Fibroblast of pulmonary artery (primary cell): ENCODE measurements around the gene SPSB2.

Experiments
- DNase-seq: peaks from one replicate; pipeline ENCODE4 v3.0.0-alpha.2; 2010; ENCODE audit warnings: low read depth
- H3K4me3 ChIP-seq: replicated peaks from 2 replicates; pipeline ENCODE4 v1.5.1; 2011; ENCODE audit warnings: low read depth, mild to moderate bottlenecking, control low read depth, low read length, moderate library complexity
- CTCF ChIP-seq: IDR thresholded peaks from 2 replicates; pipeline ENCODE4 v1.5.1; 2011; ENCODE audit warnings: mild to moderate bottlenecking, control low read depth, low read length, inconsistent platforms; ENCODE audit errors: missing control alignments

Gene SPSB2

GRCh38 chr12:6905414-6906040 is 32.4 kb upstream of the SPSB2 start:
- no peak for TF ChIP-seq CTCF
- DNase-seq, result no peak
- H3K4me3 ChIP-seq, result peak overlapping the region; percentile 81

- TF ChIP-seq CTCF, result no peak
- DNase-seq, result peak; percentile 95
- peak within 1 kb of the TSS; percentile 81 for H3K4me3 ChIP-seq
Observed at GRCh38 chr12:6904280-6905276, 31.5 kb upstream of the SPSB2 start, which contains the start of gene LRRC23. Gene LRRC23 (plus strand): TSS chr12:6904822. CDS start chr12:6905634, 812 bp downstream.

GRCh38 chr12:6903722-6904121 is 30.6 kb upstream of the SPSB2 start:
- no peak for DNase-seq
- no peak for TF ChIP-seq CTCF
- H3K4me3 ChIP-seq, result no peak overlapping the region

- TF ChIP-seq CTCF, result no peak
- no peak overlapping the region for H3K4me3 ChIP-seq
- DNase-seq, result no peak
Observed at GRCh38 chr12:6902448-6902847, 29.3 kb upstream of the SPSB2 start.

DNA sequence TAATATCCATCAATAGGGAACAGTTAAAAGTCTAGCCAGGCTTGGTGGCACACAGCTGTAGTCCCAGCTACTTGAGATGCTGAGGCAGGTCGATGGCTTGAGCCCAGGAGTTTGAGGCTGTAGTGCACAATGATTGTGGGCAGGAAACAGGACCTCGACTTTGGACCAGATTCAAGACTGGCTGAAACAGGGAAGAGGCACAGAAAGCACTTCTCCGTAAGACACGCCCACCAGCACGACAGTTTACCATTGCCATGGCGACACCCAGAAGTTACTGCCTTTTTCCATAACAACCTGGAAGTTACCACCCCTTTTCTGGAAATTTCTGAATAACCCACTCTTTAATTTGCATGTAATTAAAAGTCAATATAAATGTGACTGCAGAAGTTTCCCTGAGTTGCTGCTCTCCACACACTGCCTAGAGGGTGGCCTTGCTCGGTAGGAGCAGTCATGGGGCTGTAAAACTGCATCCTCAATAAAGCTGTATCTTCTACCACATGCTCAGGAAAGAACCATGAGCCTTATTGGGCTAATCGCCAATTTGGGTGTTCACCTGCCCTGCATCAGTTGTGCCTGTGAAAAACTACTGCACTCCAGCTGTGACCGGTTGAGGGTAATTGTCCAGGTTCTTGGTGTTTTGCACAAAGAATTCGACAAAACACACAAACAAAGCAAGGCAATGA is 26.9 kb upstream of the SPSB2 start:
- H3K4me3 ChIP-seq, result no peak overlapping the region
- no peak for TF ChIP-seq CTCF
- peak; percentile 70 for DNase-seq

GRCh38 chr12:6899427-6899826 is 26.3 kb upstream of the SPSB2 start:
- no peak overlapping the region for H3K4me3 ChIP-seq
- DNase-seq, result no peak
- TF ChIP-seq CTCF, result no peak
